ENCODE measurements around the gene PARP6. TPM values are rescaled to one million over a fixed set of nuclear protein-coding genes. Genes with fewer than 3 reads are reported as not detected.

PARP6 gene
- polyA plus RNA-seq, 1 donor from 2014 or later, result 218 TPM

GRCh38 chr15:72285402-72285801, 13.0 kb upstream of the PARP6 start:
- no peaks in the 10 kb centered on the region for H3F3A ChIP-seq (ENCODE audit: insufficient read depth, low read length, poor library complexity, severe bottlenecking)
- H3K9ac ChIP-seq (ENCODE audit: low read length), result no peak overlapping the region
- no peak overlapping the region for H2AFZ ChIP-seq (ENCODE audit: low read depth, low read length)
- H3K27me3 ChIP-seq (ENCODE audit: insufficient read depth, low read depth, low read length), result no peaks in the 10 kb centered on the region
- no peak overlapping the region for H3K27ac ChIP-seq (ENCODE audit: low read length)
- H3K4me3 ChIP-seq (ENCODE audit: low read length), result no peak overlapping the region
- H3K9me2 ChIP-seq (ENCODE audit: insufficient read depth, low read length), result no peaks in the 10 kb centered on the region
- H3K79me2 ChIP-seq (replicated peaks; ENCODE audit: insufficient read depth, low read length), result no peaks in the 10 kb centered on the region
- no peaks in the 10 kb centered on the region for H4K20me1 ChIP-seq (ENCODE audit: insufficient read depth)
- H3K4me2 ChIP-seq (ENCODE audit: low read length), result no peak overlapping the region
- TF ChIP-seq EZH2 (IDR thresholded peaks at IDR 0.05; ENCODE audit: borderline replicate concordance, insufficient read depth, low read length, poor library complexity, severe bottlenecking), result no peak
- no peak for TF ChIP-seq MXI1 (conservative IDR thresholded peaks at IDR 0.05; ENCODE audit: poor library complexity, severe bottlenecking)
- no peak for TF ChIP-seq EP300 (conservative IDR thresholded peaks at IDR 0.05; ENCODE audit: poor library complexity, severe bottlenecking)
- TF ChIP-seq REST (IDR thresholded peaks at IDR 0.05; ENCODE audit: borderline replicate concordance), result no peak
- no peak for TF ChIP-seq TAF1 (IDR thresholded peaks at IDR 0.05; ENCODE audit: low read depth)
- TF ChIP-seq CTCF (IDR thresholded peaks at IDR 0.05; ENCODE audit: poor library complexity, severe bottlenecking), result no peak
- TF ChIP-seq SMC3 (conservative IDR thresholded peaks at IDR 0.05; ENCODE audit: poor library complexity), result no peak
- no peak for TF ChIP-seq POLR2AphosphoS5 (IDR thresholded peaks at IDR 0.05)
- TF ChIP-seq RAD21 (conservative IDR thresholded peaks at IDR 0.05), result no peak
- no peaks in the 10 kb centered on the region for H3K36me3 ChIP-seq (ENCODE audit: insufficient read depth, low read length)
- no peaks in the 10 kb centered on the region for H3K9me3 ChIP-seq (ENCODE audit: low read length)

GRCh38 chr15:72284781-72285180, 12.4 kb upstream of the PARP6 start:
- H3K27me3 ChIP-seq (ENCODE audit: insufficient read depth, low read depth, low read length), result no peaks in the 10 kb centered on the region
- no peaks in the 10 kb centered on the region for H4K20me1 ChIP-seq (ENCODE audit: insufficient read depth)
- no peaks in the 10 kb centered on the region for H3K9me3 ChIP-seq (ENCODE audit: low read length)
- no peaks in the 10 kb centered on the region for H3K79me2 ChIP-seq (replicated peaks; ENCODE audit: insufficient read depth, low read length)
- no peak overlapping the region for H3K27ac ChIP-seq (ENCODE audit: low read length)
- H3K9me2 ChIP-seq (ENCODE audit: insufficient read depth, low read length), result no peaks in the 10 kb centered on the region
- H3K9ac ChIP-seq (ENCODE audit: low read length), result no peak overlapping the region
- H3F3A ChIP-seq (ENCODE audit: insufficient read depth, low read length, poor library complexity, severe bottlenecking), result no peaks in the 10 kb centered on the region
- no peak overlapping the region for H3K4me2 ChIP-seq (ENCODE audit: low read length)
- no peak overlapping the region for H3K4me3 ChIP-seq (ENCODE audit: low read length)
- no peak for TF ChIP-seq SMC3 (conservative IDR thresholded peaks at IDR 0.05; ENCODE audit: poor library complexity)
- TF ChIP-seq TAF1 (IDR thresholded peaks at IDR 0.05; ENCODE audit: low read depth), result no peak
- no peak for TF ChIP-seq POLR2AphosphoS5 (IDR thresholded peaks at IDR 0.05)
- no peak for TF ChIP-seq EP300 (conservative IDR thresholded peaks at IDR 0.05; ENCODE audit: poor library complexity, severe bottlenecking)
- TF ChIP-seq MXI1 (conservative IDR thresholded peaks at IDR 0.05; ENCODE audit: poor library complexity, severe bottlenecking), result no peak
- H3K36me3 ChIP-seq (ENCODE audit: insufficient read depth, low read length), result no peaks in the 10 kb centered on the region
- no peak overlapping the region for H2AFZ ChIP-seq (ENCODE audit: low read depth, low read length)

Data from neural cell (in vitro differentiated cells).